SH-SY5Y (cell line): Measurements from ENCODE around the gene BUB1.

Experiments
- GATA2 ChIP-seq: IDR thresholded peaks from 2 replicates; pipeline ENCODE4 v1.6.1; 2011; ENCODE audit warnings: mild to moderate bottlenecking, low read depth, low read length
- GATA3 ChIP-seq: IDR thresholded peaks from 2 replicates; pipeline ENCODE4 v1.6.1; 2011; ENCODE audit warnings: low read depth, mild to moderate bottlenecking, low read length, moderate library complexity

The BUB1 gene

DNA sequence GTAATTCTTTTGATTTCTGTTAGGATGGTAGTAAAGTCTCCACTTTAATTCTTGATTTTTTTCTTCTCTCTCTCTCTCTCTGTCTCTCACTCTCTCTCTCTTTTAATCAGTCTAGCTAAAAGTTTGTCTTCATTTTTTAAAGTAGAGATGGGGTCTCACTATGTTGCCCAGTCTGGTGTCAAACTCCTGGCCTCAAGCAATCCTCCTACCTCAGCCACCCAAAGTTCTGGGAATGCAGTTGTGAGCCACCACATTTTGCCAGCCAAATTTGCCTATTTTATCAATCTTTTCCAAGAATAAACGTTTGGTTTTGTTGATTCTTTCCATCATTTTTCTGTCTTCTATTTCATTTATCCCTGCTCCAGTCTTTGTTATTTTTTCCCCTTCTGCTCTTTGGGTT is 30.6 kb upstream of the BUB1 start:
- TF ChIP-seq GATA3 = no peak
- TF ChIP-seq GATA2 = no peak

DNA sequence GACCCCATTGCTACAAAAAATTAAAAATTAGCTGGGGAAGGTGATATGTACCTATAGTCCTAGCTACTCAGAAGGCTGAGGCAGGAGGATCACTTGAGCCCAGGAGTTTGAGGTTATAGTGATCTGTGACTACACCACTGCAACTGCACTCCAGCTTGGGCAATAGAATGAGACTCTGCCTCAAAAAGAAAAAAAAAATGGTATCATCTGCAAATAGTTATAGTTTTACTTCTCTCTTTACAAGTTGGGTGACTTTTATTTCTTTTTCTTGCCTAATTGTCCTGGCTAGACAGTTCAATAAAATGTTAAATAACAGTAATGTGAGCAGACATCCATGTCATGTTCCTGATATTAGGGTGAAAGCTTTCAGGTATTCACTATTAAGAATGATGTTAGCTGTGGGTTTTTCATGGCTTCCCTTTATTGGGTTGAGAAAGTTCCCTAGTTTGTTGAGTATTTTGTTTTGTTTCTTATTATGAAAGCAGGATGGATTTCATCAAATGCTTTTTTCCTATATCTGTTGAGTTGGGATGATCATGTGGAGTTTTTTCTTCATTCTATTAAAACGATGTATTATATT is 29.6 kb upstream of the BUB1 start:
- TF ChIP-seq GATA2 (no peak), GATA3 (no peak)

DNA sequence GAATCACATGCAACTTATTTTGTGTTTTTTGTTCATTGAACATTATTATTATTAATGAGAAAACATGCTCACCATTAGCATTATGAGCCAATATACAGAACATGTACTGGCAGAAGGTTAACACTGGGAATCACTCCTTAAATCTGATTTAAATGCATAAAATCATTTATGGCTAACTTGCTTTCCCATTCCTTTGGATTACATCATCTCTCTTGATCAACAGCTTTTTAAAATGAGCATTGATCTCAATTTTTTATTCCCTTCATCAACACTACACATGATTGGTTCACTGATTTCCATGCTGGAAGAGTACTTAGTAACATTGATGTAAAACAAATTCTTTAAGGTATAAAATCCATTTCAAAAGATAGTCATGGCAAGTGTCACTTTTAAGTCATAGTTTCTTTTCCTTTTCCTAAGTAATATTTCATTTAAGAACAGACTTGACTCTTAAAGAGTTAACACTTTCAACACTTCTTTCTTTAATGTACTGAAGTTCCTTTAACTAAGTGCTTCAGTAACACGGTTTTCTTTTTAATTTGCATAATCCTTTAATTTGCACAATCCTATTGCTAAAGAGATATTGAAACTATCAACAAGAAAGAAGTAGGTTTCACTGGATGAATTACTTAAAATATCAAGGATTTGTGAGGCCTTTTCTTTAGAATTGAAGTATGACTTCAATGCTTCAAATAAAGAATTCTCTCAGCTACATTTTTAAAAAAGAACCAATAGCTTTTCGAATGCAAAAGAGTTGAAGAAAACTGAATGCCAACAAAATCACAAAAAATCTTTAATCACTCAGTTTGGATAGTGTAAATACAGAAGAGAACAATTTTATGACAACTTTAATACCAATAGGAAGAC is 24.9 kb upstream of the BUB1 start:
- TF ChIP-seq GATA3 (no peak), GATA2 (no peak)

DNA sequence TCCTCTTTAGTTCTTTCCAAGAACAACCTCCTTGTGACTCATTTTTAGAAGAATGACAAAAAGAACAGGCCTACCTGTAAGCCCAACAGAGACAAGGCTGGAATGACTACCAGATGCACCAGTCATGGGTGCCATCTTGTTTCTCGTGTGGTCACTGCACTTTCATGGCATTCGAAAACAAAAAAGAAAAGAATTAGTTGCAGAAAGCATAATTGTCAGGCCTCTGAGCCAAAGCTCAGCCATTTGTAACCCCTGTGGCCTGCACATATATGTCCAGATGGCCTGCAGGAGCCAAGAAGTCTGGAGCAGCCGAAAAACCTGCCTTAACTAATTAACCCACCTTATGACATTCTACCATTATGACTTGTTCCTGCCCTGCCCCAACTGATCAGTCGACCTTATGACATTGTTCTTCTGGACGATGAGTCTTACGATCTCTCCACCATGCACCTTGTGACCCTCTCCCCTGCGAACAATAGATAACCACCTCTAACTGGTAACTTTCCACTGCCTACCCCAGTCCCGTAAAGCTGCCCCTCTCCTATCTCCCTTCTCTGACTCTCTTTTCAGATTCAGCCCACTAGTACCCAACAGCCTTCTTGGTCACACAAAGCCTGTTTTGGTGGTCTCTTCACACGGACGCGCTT is 13.9 kb upstream of the BUB1 start:
- TF ChIP-seq GATA3 (no peak), GATA2 (no peak)

DNA sequence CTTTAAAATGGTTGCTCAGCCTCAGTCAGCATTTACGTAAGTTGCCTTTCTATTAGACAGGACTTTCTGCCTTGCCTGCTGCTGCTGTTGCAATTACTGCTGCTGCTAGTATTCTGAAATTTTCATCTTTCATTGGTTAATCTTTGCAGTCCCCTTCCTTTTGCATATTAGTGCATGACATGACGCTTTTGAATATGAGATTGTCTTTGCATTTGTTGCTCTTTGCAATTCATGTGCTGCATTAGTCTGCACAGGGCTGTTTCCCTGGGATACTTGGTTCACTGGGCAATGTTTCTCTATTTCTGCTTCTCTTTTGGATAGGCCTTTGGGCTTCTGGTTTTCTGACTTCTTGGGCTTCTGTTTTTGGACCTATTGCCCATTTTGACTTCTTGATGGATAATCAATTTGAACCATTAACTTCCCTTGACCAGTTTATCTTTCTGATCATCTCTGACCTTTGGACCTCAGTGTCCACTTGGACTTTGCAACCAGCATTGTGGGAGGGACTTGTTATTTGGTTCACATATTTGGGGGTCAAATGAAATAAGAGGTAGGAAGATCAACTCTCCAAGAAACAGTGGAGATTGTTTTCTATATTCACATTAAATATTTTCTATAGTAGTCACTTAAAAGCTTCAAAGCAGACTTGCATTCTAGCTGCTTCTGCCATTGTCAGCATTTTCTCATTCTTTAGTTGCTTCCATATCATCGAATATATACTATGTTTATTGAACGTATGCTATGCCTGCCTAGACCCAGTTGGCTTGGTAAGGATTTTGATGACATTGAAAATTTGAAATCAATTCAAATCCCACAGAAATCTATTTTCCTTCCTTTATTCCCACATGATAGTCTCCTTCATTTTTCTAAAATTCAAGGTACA is 12.5 kb upstream of the BUB1 start:
- TF ChIP-seq GATA2 (no peak), GATA3 (no peak)

DNA sequence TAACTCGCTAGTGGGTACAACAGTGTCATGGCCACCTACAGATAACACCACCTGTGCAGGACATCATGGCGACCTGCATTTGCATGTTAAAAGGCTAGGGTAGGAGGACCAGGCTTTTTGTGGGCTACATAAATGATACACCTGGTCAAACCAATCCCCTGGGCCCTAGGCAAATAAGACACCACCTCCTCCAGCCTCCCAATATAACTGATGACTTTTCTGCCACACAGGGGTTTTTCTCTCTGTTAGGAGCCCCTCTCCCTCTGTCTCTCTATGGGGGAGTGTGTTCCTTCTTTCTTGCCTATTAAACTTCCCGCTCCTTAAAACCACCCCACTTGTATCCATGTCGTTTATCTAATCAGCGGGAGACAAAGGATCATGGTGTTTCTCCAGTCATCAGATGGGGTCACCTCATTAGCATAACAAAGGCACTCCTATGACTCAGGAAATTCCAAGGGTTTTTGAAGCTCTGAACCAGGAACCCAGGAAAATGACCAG is 10.8 kb upstream of the BUB1 start:
- no peak for TF ChIP-seq GATA2
- no peak for TF ChIP-seq GATA3

DNA sequence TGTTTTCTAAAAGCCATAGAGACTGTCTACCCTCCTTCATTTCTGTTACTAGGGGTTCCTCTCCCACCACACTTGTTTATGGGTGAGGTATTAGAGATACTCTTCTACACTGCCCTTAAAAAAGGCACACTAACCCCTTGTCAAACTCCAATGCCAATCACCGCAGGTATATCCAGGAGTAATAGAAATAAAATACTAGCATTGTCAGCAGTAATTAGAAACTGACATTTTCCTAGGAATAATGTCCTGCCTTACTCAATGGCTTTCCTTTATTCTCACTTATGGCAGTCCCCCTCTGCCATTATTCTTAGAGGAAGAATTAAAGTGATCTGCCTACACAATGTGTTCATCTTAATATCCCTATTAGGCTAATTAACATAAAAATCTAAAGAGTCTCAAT is 5.0 kb upstream of the BUB1 start:
- no peak for TF ChIP-seq GATA2
- TF ChIP-seq GATA3 = no peak

DNA sequence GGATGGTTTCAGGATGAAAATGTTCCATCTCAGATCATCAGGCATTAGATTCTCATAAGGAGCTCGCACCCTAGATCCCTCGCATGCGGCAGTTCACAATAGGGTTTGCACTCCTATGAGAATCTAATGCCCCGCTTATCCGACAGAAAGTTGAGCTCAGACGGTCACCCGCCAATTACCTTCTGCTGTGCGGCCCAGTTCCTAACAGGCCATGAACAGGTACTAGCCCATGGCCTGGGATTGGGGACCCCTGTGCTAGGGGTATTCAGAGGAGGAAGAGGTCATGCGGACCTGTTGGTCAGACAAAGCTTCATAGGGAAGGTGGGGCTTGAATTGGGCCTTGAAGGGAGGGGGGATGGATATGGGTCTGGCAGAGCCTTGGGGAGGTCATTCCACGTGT is 4.4 kb upstream of the BUB1 start:
- TF ChIP-seq GATA2 = no peak
- no peak for TF ChIP-seq GATA3

DNA sequence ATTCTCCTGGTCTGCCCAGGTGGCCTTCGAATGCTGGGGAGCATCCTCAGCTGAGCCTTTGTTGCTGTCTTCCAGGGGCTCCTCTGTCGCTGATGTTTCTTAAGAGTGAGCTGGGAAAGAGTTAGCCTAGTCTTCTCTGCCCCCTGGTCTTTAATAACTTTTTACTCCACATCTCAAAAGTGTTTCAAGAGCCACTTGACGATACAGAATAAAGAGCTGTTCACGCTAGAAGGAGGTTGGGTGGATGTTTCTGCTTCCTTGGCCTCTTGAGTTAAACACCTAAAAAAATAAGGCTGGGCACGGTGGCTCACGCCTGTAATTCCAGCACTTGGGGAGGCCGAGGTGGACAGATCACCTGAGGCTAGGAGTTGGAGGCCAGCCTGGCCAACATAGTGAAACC is 2.8 kb upstream of the BUB1 start:
- TF ChIP-seq GATA2 (no peak), GATA3 (no peak)

DNA sequence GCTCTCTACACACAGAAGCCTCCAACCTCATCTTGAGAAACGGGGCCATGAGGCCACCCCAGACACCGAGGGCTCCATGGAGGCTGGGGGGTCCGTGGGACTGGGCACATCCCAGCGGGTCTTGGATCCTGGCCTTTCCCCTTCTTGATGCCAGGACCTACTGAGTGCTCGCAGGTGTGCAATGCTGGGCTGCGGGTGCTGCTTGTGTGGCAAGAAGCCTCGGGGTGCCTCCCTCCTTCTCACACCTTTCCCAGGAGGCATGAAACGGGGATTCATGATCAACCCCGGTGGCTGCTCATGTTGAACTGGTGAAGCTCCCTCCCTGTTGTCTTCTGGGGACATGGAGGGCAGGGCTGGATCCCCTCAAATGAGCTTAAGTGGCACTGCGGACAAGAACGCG is 2.0 kb upstream of the BUB1 start:
- TF ChIP-seq GATA2 (no peak), GATA3 (no peak)

DNA sequence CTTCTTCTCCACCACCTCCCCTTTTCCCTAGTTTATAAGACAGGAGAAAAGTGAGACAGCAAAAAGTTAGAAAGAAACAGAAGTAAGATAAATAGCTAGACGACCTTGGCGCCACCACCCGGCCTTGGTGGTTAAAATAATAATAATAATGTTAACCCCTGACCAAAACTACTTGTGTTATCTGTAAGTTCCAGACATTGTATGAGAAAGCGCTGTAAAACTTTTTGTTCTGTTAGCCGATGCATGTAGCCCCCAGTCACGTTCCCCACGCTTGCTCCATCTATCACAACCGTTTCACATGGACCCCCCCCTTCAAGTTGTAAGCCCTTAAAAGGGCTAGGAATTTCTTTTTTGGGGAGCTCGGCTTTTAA is 1.5 kb upstream of the BUB1 start:
- no peak for TF ChIP-seq GATA2

DNA sequence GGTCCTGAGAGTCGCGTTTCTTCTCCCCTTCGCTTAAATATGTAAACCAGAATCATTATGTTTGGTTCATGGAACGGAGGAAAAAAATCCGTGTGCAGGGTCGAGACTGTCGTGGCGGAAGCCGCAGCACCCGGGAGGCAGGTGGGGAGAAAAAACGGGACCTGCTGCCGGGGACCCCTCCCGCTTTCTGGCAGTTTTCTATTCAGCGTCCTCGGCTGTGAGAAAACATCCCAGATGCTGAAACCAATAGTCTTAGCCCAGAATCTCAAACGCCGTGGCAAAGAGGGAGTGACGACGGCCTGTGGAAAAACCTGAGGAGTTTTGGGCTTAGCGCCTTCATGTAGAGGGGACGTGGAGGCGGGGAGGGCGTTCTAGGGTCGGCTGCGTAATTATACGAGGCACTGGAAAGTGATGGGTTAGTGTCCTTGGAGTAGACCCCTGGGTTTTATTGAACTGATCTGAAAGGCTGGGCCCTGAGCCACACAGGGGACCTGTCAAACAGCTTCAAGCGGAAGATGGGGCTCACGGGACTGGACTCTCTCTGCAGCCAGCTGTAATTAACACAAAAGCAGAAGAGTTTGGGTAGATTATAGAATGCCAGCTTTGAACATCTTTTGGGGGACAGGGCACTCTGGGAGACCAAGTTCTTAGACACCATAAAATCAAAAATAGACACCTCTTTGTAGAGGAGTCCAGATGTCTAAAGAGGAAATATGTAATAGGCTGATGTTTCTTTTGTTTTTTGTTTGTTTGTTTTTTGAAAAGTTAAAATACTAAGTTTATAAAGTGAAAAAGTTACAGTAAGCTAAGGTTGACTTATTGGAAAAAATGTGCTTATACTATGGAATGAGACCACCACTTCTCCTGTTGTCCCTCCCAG is 834 bp upstream of the BUB1 start:
- no peak for TF ChIP-seq GATA2
- no peak for TF ChIP-seq GATA3

DNA sequence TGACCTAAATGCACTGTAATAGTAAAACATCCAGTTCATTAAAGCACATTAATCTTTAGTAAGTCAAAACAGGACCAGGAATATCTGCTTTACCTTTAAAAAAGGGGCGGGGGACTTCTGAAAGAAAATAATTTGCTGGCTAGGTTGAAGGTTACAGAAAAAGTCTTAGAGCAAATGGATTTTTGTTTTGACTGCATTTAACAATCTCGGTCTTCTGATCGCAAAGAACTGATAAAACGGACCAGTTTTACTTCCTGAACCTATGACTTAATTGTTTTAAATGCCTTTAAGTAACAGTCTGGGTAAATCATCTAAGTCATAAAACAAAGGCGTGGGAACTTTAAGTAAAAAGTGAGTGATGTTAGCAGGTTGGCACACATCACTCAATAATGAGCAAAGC is 783 bp downstream of the BUB1 start:
- TF ChIP-seq GATA3 (no peak), GATA2 (no peak)
